GM19328 (cell line): ENCODE data around the gene ASB10.

Experiments
- ATAC-seq: cut with Tn5 transposase; IDR thresholded peaks from one replicate; pipeline ENCODE4 v1.9.1; 2021; ENCODE audit warnings: mild to moderate bottlenecking, moderate library complexity; ENCODE audit not compliant: unreplicated experiment

ASB10 gene

DNA sequence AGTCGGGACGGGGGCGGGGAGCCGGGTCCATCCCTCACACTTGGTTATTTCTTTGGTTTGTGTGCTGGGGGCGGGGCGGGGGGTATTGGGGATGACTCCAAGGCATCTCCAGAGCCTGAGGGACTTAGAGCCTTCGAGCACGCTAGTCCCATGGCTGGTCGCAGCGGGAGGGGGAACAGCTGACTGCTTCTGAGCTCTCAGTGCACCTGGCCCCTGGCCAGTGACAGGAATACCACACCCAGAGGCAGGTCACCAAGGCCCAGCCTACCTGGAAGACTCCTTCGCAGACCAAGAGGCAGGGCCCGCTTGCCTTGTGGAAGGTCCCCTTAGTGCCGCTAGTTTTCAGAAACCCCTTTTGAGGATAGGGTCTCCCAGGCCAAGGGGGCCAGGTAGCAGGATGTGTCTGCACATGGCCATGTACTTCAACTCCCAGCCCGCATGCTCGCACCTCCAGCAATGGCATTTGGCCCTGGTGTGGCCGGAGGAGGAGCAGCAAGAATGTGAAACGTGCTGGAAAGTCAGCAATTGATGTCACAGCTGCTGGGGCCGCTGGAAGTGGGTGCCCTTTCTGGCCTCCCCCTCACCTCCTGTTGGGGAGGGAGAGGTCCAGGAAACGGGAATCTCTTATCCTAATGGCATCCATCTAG is 60.4 kb downstream of the ASB10 start:
- ATAC-seq, result no peak

DNA sequence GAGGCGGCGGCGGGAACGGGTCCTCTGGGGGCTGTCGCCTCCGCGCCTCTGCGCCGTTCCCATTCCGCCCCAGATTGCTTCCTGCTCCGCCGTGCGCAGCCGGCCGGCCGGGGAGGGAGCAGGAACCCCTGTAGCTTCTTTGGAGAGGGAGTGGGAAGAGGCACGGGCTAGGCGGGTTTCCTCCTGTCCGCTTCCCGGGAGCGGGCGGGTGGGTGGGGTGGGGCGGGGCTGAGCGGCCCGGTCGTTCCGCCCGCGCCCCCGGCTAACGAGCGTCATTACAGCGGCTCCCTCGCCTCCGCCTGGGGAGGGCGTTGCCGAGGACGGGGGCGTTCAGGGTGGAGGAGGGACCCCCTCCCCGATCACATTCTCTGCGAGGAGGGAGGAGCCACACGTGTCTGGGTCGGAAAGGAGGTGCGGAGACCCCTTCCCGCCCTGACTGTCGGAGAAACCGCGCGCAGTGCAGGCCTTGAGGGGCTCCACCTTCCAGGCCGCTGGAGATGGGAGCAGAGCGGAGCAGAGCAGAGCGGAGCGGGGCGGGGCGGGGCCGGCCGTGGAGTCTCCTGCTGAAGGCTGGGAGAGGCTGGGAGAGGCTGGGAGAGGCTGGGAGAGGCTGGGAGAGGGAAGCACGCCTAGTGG is 61.1 kb downstream of the ASB10 start:
- no peak for ATAC-seq
